NCI-H345 (cell line): ENCODE data around the gene RHBDF2.

ENCODE experiments used
- DNase-seq: peaks from one replicate; lab custom pipeline; 2025; lab: John Stamatoyannopoulos, UW

RHBDF2 gene

GRCh38 chr17:76479515-76480060 is 21.6 kb downstream of the RHBDF2 start:
- DNase-seq: no peak

- no peak for DNase-seq
Measured at GRCh38 chr17:76478730-76479514, 22.3 kb downstream of the RHBDF2 start.

GRCh38 chr17:76478097-76478496 is 23.1 kb downstream of the RHBDF2 start:
- DNase-seq: no peak

GRCh38 chr17:76477576-76477975 is 23.6 kb downstream of the RHBDF2 start:
- DNase-seq: no peak

- no peak for DNase-seq
Measured at GRCh38 chr17:76476736-76477135, 24.5 kb downstream of the RHBDF2 start.

GRCh38 chr17:76475302-76475701 is 25.9 kb downstream of the RHBDF2 start:
- DNase-seq: no peak

GRCh38 chr17:76474894-76475293 is 26.3 kb downstream of the RHBDF2 start:
- no peak for DNase-seq

GRCh38 chr17:76474238-76474637 is 27.0 kb downstream of the RHBDF2 start:
- DNase-seq: no peak

- no peak for DNase-seq
Measured at GRCh38 chr17:76473541-76473985, 27.7 kb downstream of the RHBDF2 start.

- DNase-seq: no peak
Measured at GRCh38 chr17:76472726-76473125, 28.5 kb downstream of the RHBDF2 start.

- no peak for DNase-seq
Measured at GRCh38 chr17:76472258-76472645, 29.0 kb downstream of the RHBDF2 start.

GRCh38 chr17:76471498-76472257 is 29.5 kb downstream of the RHBDF2 start:
- no peak for DNase-seq

- no peak for DNase-seq
Measured at GRCh38 chr17:76469991-76470739, 31.1 kb downstream of the RHBDF2 start.

GRCh38 chr17:76469076-76469990 is 31.9 kb downstream of the RHBDF2 start:
- no peak for DNase-seq

- no peak for DNase-seq
Measured at GRCh38 chr17:76468634-76469010, 32.6 kb downstream of the RHBDF2 start.

- DNase-seq: no peak
Measured at GRCh38 chr17:76467809-76468633, 33.2 kb downstream of the RHBDF2 start.

GRCh38 chr17:76467366-76467765 is 33.9 kb downstream of the RHBDF2 start, which contains the start of gene AANAT:
AANAT (plus strand) TSS chr17:76467603; CDS start chr17:76468747, 1,144 bp downstream.
- no peak for DNase-seq

- no peak for DNase-seq
Measured at GRCh38 chr17:76466775-76467130, 34.5 kb downstream of the RHBDF2 start.

- no peak for DNase-seq
Measured at GRCh38 chr17:76462556-76463290, 38.5 kb downstream of the RHBDF2 start.
